ENCODE data around the gene FUZ.

FUZ gene

GRCh38 chr19:49771674-49772139 lies 41.4 kb downstream of the FUZ start:
- Histone ChIP-seq H3K27ac (ENCODE audit: low read depth, low read length) (no peak overlapping the region), H3K9ac (ENCODE audit: low read depth in 1 of 2, low read length in 2 of 2) (no peak overlapping the region), H3K9me3 (ENCODE audit: control insufficient read depth in 1 of 2, low read length in 2 of 2) (no peaks in the 10 kb centered on the region), H3K4me3 (ENCODE audit: low read depth in 1 of 2, low read length in 2 of 2) (no peak overlapping the region), H3K27me3 (ENCODE audit: control insufficient read depth in 1 of 2, insufficient read depth in 2 of 2, low read length in 2 of 2) (no peaks in the 10 kb centered on the region), H3K36me3 (ENCODE audit: control insufficient read depth in 1 of 2, insufficient read depth in 2 of 2, low read length in 2 of 2) (peaks cover 3 to 12% of the 10 kb centered on the region in 2 donors), H3K4me1 (ENCODE audit: control insufficient read depth in 1 of 2, insufficient read depth in 2 of 2, low read length in 2 of 2) (peaks cover 13 to 22% of the 10 kb centered on the region in 2 donors)

GRCh38 chr19:49770529-49770928 lies 42.6 kb downstream of the FUZ start:
- Histone ChIP-seq H3K4me3 (ENCODE audit: low read depth in 1 of 2, low read length in 2 of 2) (no peak overlapping the region), H3K4me1 (ENCODE audit: control insufficient read depth in 1 of 2, insufficient read depth in 2 of 2, low read length in 2 of 2) (peaks cover 18 to 27% of the 10 kb centered on the region in 2 donors), H3K9me3 (ENCODE audit: control insufficient read depth in 1 of 2, low read length in 2 of 2) (no peaks in the 10 kb centered on the region), H3K27me3 (ENCODE audit: control insufficient read depth in 1 of 2, insufficient read depth in 2 of 2, low read length in 2 of 2) (no peaks in the 10 kb centered on the region), H3K9ac (ENCODE audit: low read depth in 1 of 2, low read length in 2 of 2) (no peak overlapping the region), H3K27ac (ENCODE audit: low read depth, low read length) (no peak overlapping the region), H3K36me3 (ENCODE audit: control insufficient read depth in 1 of 2, insufficient read depth in 2 of 2, low read length in 2 of 2) (peaks cover 3 to 8% of the 10 kb centered on the region in 2 donors)

DNA sequence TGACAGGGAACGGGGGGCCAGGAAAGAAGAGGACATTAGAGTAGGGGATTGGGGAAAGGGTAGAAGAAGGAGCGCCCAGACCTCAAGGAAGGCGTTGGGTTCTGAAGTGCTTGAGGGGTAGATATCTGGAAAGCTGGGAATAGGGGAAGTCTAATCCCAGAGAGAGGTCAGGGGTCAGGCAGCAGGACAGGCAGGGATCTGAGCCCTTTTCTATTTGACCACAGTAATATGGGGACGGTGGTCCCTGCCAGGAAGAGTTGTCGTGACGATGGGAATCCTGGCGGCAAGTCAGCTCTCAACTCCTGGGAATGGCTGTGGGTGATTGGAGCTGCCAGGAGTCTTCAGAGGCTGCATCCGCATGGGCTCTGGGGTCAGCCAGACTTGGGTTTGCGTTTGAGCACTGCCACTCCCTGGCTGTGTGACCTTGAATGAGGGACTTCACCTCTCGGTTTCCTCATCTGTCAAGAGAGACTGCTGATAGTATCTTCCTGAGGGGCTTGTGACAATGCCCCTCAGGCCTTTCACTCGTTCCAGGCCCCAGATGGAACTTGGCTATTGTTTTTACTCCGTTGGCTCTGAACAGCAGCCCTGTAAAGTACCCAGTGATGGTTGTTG lies 45.0 kb downstream of the FUZ start:
- H3K36me3 ChIP-seq (ENCODE audit: control insufficient read depth in 1 of 2, insufficient read depth in 2 of 2, low read length in 2 of 2): peaks cover 0 to 6% of the 10 kb centered on the region in 2 donors
- H3K4me3 ChIP-seq (ENCODE audit: low read depth in 1 of 2, low read length in 2 of 2): peak overlapping the region; percentile 73 to 90
- H3K27ac ChIP-seq (ENCODE audit: low read depth, low read length): no peak overlapping the region
- peaks cover 21 to 26% of the 10 kb centered on the region in 2 donors for H3K4me1 ChIP-seq (ENCODE audit: control insufficient read depth in 1 of 2, insufficient read depth in 2 of 2, low read length in 2 of 2)
- no peaks in the 10 kb centered on the region for H3K27me3 ChIP-seq (ENCODE audit: control insufficient read depth in 1 of 2, insufficient read depth in 2 of 2, low read length in 2 of 2)
- no peaks in the 10 kb centered on the region for H3K9me3 ChIP-seq (ENCODE audit: control insufficient read depth in 1 of 2, low read length in 2 of 2)
- peak overlapping the region; percentile 71 for H3K9ac ChIP-seq (ENCODE audit: low read depth in 1 of 2, low read length in 2 of 2)

- H3K36me3 ChIP-seq (ENCODE audit: control insufficient read depth in 1 of 2, insufficient read depth in 2 of 2, low read length in 2 of 2): peaks cover 0 to 4% of the 10 kb centered on the region in 2 donors
- no peak overlapping the region for H3K27ac ChIP-seq (ENCODE audit: low read depth, low read length)
- peak overlapping the region; percentile 73 to 90 for H3K4me3 ChIP-seq (ENCODE audit: low read depth in 1 of 2, low read length in 2 of 2)
- peak overlapping the region; percentile 71 for H3K9ac ChIP-seq (ENCODE audit: low read depth in 1 of 2, low read length in 2 of 2)
- no peaks in the 10 kb centered on the region for H3K9me3 ChIP-seq (ENCODE audit: control insufficient read depth in 1 of 2, low read length in 2 of 2)
- no peaks in the 10 kb centered on the region for H3K27me3 ChIP-seq (ENCODE audit: control insufficient read depth in 1 of 2, insufficient read depth in 2 of 2, low read length in 2 of 2)
- peaks cover 18 to 22% of the 10 kb centered on the region in 2 donors for H3K4me1 ChIP-seq (ENCODE audit: control insufficient read depth in 1 of 2, insufficient read depth in 2 of 2, low read length in 2 of 2)
Observed at GRCh38 chr19:49767381-49767780, 45.7 kb downstream of the FUZ start.

DNA sequence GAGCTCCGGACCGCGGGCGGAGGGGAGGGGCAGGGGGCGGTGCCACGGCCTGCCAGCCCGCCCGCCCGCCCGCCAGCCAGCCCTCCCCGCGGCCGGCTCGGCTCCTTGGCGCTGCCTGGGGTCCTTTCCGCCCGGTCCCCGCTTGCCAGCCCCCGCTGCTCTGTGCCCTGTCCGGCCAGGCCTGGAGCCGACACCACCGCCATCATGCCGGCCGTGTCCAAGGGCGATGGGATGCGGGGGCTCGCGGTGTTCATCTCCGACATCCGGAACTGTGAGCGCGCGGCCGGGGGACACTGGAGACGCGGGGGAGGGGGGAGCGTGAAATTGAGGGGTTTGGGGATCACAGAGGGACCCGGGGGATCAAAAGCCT lies 46.2 kb downstream of the FUZ start, which contains the start of gene AP2A1:
Gene AP2A1, plus strand, starts transcription at position 72 of the 370 bp plus-strand sequence. Its CDS starts 133 bp downstream, at position 205.
- Histone ChIP-seq H3K4me1 (ENCODE audit: control insufficient read depth in 1 of 2, insufficient read depth in 2 of 2, low read length in 2 of 2) (peaks cover 18 to 22% of the 10 kb centered on the region in 2 donors), H3K36me3 (ENCODE audit: control insufficient read depth in 1 of 2, insufficient read depth in 2 of 2, low read length in 2 of 2) (peaks cover 0 to 4% of the 10 kb centered on the region in 2 donors), H3K9me3 (ENCODE audit: control insufficient read depth in 1 of 2, low read length in 2 of 2) (no peaks in the 10 kb centered on the region), H3K27me3 (ENCODE audit: control insufficient read depth in 1 of 2, insufficient read depth in 2 of 2, low read length in 2 of 2) (no peaks in the 10 kb centered on the region), H3K4me3 (ENCODE audit: low read depth in 1 of 2, low read length in 2 of 2) (peak within 1 kb of the TSS; percentile 73 to 90), H3K9ac (ENCODE audit: low read depth in 1 of 2, low read length in 2 of 2) (peak within 1 kb of the TSS; percentile 71 to 77), H3K27ac (ENCODE audit: low read depth, low read length) (peak within 1 kb of the TSS; percentile 77)

GRCh38 chr19:49766007-49766929 lies 46.8 kb downstream of the FUZ start:
- Histone ChIP-seq H3K4me3 (ENCODE audit: low read depth in 1 of 2, low read length in 2 of 2) (peak overlapping the region; percentile 53 to 80), H3K36me3 (ENCODE audit: control insufficient read depth in 1 of 2, insufficient read depth in 2 of 2, low read length in 2 of 2) (peaks cover 0 to 4% of the 10 kb centered on the region in 2 donors), H3K9ac (ENCODE audit: low read depth in 1 of 2, low read length in 2 of 2) (peak overlapping the region; percentile 24 to 77), H3K27ac (ENCODE audit: low read depth, low read length) (peak overlapping the region; percentile 77), H3K27me3 (ENCODE audit: control insufficient read depth in 1 of 2, insufficient read depth in 2 of 2, low read length in 2 of 2) (no peaks in the 10 kb centered on the region), H3K9me3 (ENCODE audit: control insufficient read depth in 1 of 2, low read length in 2 of 2) (no peaks in the 10 kb centered on the region), H3K4me1 (ENCODE audit: control insufficient read depth in 1 of 2, insufficient read depth in 2 of 2, low read length in 2 of 2) (peaks cover 18% of the 10 kb centered on the region in 2 donors)

GRCh38 chr19:49764341-49764740 lies 48.8 kb downstream of the FUZ start:
- peaks cover 0 to 4% of the 10 kb centered on the region in 2 donors for H3K36me3 ChIP-seq (ENCODE audit: control insufficient read depth in 1 of 2, insufficient read depth in 2 of 2, low read length in 2 of 2)
- no peaks in the 10 kb centered on the region for H3K27me3 ChIP-seq (ENCODE audit: control insufficient read depth in 1 of 2, insufficient read depth in 2 of 2, low read length in 2 of 2)
- peaks cover 18% of the 10 kb centered on the region in 2 donors for H3K4me1 ChIP-seq (ENCODE audit: control insufficient read depth in 1 of 2, insufficient read depth in 2 of 2, low read length in 2 of 2)
- H3K9me3 ChIP-seq (ENCODE audit: control insufficient read depth in 1 of 2, low read length in 2 of 2): no peaks in the 10 kb centered on the region
- H3K9ac ChIP-seq (ENCODE audit: low read depth in 1 of 2, low read length in 2 of 2): no peak overlapping the region
- H3K27ac ChIP-seq (ENCODE audit: low read depth, low read length): no peak overlapping the region
- no peak overlapping the region for H3K4me3 ChIP-seq (ENCODE audit: low read depth in 1 of 2, low read length in 2 of 2)

GRCh38 chr19:49763230-49763629 lies 49.9 kb downstream of the FUZ start, which contains the start of gene TSKS:
Gene TSKS (minus strand): TSS chr19:49763306. CDS start chr19:49763247, 59 bp downstream.
- no peak within 1 kb of the TSS for H3K27ac ChIP-seq (ENCODE audit: low read depth, low read length)
- no peaks in the 10 kb centered on the region for H3K27me3 ChIP-seq (ENCODE audit: control insufficient read depth in 1 of 2, insufficient read depth in 2 of 2, low read length in 2 of 2)
- no peaks in the 10 kb centered on the region for H3K9me3 ChIP-seq (ENCODE audit: control insufficient read depth in 1 of 2, low read length in 2 of 2)
- H3K9ac ChIP-seq (ENCODE audit: low read depth in 1 of 2, low read length in 2 of 2): no peak within 1 kb of the TSS
- H3K36me3 ChIP-seq (ENCODE audit: control insufficient read depth in 1 of 2, insufficient read depth in 2 of 2, low read length in 2 of 2): peaks cover 0 to 1% of the 10 kb centered on the region in 2 donors
- H3K4me1 ChIP-seq (ENCODE audit: control insufficient read depth in 1 of 2, insufficient read depth in 2 of 2, low read length in 2 of 2): peaks cover 13 to 16% of the 10 kb centered on the region in 2 donors
- H3K4me3 ChIP-seq (ENCODE audit: low read depth in 1 of 2, low read length in 2 of 2): no peak within 1 kb of the TSS

GRCh38 chr19:49761625-49762311 lies 51.3 kb downstream of the FUZ start:
- no peaks in the 10 kb centered on the region for H3K27me3 ChIP-seq (ENCODE audit: control insufficient read depth in 1 of 2, insufficient read depth in 2 of 2, low read length in 2 of 2)
- H3K4me1 ChIP-seq (ENCODE audit: control insufficient read depth in 1 of 2, insufficient read depth in 2 of 2, low read length in 2 of 2): peaks cover 5 to 7% of the 10 kb centered on the region in 2 donors
- no peaks in the 10 kb centered on the region for H3K36me3 ChIP-seq (ENCODE audit: control insufficient read depth in 1 of 2, insufficient read depth in 2 of 2, low read length in 2 of 2)
- no peak overlapping the region for H3K4me3 ChIP-seq (ENCODE audit: low read depth in 1 of 2, low read length in 2 of 2)
- no peak overlapping the region for H3K27ac ChIP-seq (ENCODE audit: low read depth, low read length)
- H3K9ac ChIP-seq (ENCODE audit: low read depth in 1 of 2, low read length in 2 of 2): no peak overlapping the region
- H3K9me3 ChIP-seq (ENCODE audit: control insufficient read depth in 1 of 2, low read length in 2 of 2): no peaks in the 10 kb centered on the region

Data from duodenal mucosa (tissue), 2 donors.